Subcutaneous adipose tissue (tissue), 4 donors: ENCODE measurements around the gene VPS52. TPM values are rescaled to one million over a fixed set of nuclear protein-coding genes. Genes with fewer than 3 reads are reported as not detected.

ENCODE experiments used
- CTCF ChIP-seq: fragments of 450-650 bp; IDR thresholded peaks from one replicate; pipeline ENCODE4 v1.5.1; 2016; ENCODE audit warnings: low read depth, mild to moderate bottlenecking, control low read depth, antibody characterized with exemption, moderate library complexity
- total RNA-seq, 4 donors: library from RNA; depleted of rRNA; stranded (reverse); fragments of >200 nt; gene quantifications; one replicate each; pipeline ENCODE4 v1.1.0, GENCODE V29; 2016

VPS52 gene
- total RNA-seq, 4 donors from 2014 or later = 27.2 to 59.2 (median 32.7) TPM

- TF ChIP-seq CTCF = no peak
These were observed 41.5 kb upstream of the VPS52 start for GRCh38 chr6:33313105-33313708.

- no peak for TF ChIP-seq CTCF
These were observed 40.9 kb upstream of the VPS52 start for GRCh38 chr6:33312361-33313104.

- TF ChIP-seq CTCF = no peak
These were observed 34.7 kb upstream of the VPS52 start for GRCh38 chr6:33306356-33306755.

GRCh38 chr6:33305052-33305451, 33.4 kb upstream of the VPS52 start:
- TF ChIP-seq CTCF = no peak

- no peak for TF ChIP-seq CTCF
These were observed 32.5 kb upstream of the VPS52 start for GRCh38 chr6:33304216-33304615.

- TF ChIP-seq CTCF = no peak
These were observed 30.2 kb upstream of the VPS52 start for GRCh38 chr6:33301877-33302276.

- no peak for TF ChIP-seq CTCF
These were observed 27.7 kb upstream of the VPS52 start for GRCh38 chr6:33299237-33299944.
